ENCODE results near the gene BCAS3.
"Not testable (repeated sequence)": the region's sequence is repeated elsewhere in the genome, so short reads cannot be mapped to it uniquely, and the experiment has no call there.

- TF ChIP-seq CTCF (conservative IDR thresholded peaks at IDR 0.05; ENCODE audit: low read depth, low read length); EZH2 (IDR thresholded peaks at IDR 0.05; ENCODE audit: borderline replicate concordance, low read depth, low read length, poor library complexity, severe bottlenecking): not testable (repeated sequence)
Measured at GRCh38 chr17:61357061-61357460, 679.4 kb downstream of the BCAS3 start.

Data from A673 (cell line).